PC-9 (cell line): ENCODE results near the gene TTC4. TPM values are rescaled to one million over a fixed set of nuclear protein-coding genes. Genes with fewer than 3 reads are reported as not detected.

Source experiments
- BruUV-seq: library from RNA; stranded (reverse); fragments of 400-500 nt; replicated peaks from 2 replicates; lab custom pipeline; 2021; lab: Mats Ljungman, UMichigan
- CTCF ChIA-PET: fragments of 300-600 bp; sonication (Branson Sonifier 250); formaldehyde crosslinking; loops from one replicate; lab custom pipeline; 2022; ENCODE audit warnings: antibody characterized with exemption; lab: Charles Lee
- POLR2A ChIA-PET: fragments of 300-600 bp; sonication (Branson Sonifier 250); formaldehyde crosslinking; loops from one replicate; lab custom pipeline; 2022; ENCODE audit warnings: antibody characterized with exemption; ENCODE audit not compliant: unreplicated experiment; lab: Charles Lee
- DNase-seq, 2 experiments: peaks; one replicate each; pipeline versions ENCODE4 v3.0.0 to v3.0.0-alpha.2; 2015 to 2022; ENCODE audit warnings: mixed read lengths in 1 of 2
- H2AFZ ChIP-seq: fragments of 200-600 bp; sonication (generic); 2 replicates; pipeline ENCODE4 v1.8.1; 2017; ENCODE audit warnings: antibody characterized with exemption
- H3F3A ChIP-seq: fragments of 200-600 bp; sonication (generic); 2 replicates; pipeline ENCODE4 v1.8.1; 2017; ENCODE audit warnings: antibody characterized with exemption, mild to moderate bottlenecking, low read depth; ENCODE audit not compliant: insufficient read depth
- H3K27ac ChIP-seq: fragments of 200-600 bp; sonication (generic); 2 replicates; pipeline ENCODE4 v1.6.1; 2016; ENCODE audit warnings: mixed run types
- H3K27me3 ChIP-seq: fragments of 200-600 bp; sonication (generic); 2 replicates; pipeline ENCODE4 v1.6.1; 2016; ENCODE audit warnings: low read depth, mixed run types; ENCODE audit not compliant: insufficient read depth
- H3K36me3 ChIP-seq: fragments of 200-600 bp; sonication (generic); 2 replicates; pipeline ENCODE4 v1.6.1; 2016; ENCODE audit warnings: low read depth, mixed run types
- H3K4me1 ChIP-seq: fragments of 200-600 bp; sonication (generic); replicated peaks from 2 replicates; pipeline ENCODE4 v1.6.1; 2016; ENCODE audit warnings: mixed run types; ENCODE audit not compliant: insufficient read depth
- H3K4me2 ChIP-seq: fragments of 200-600 bp; sonication (generic); 2 replicates; pipeline ENCODE4 v1.6.1; 2017; ENCODE audit warnings: mixed run types
- H3K4me3 ChIP-seq: fragments of 200-600 bp; sonication (generic); 2 replicates; pipeline ENCODE4 v1.6.1; 2016; ENCODE audit warnings: mixed run types
- H3K79me2 ChIP-seq: fragments of 200-600 bp; sonication (generic); 2 replicates; pipeline ENCODE4 v1.6.1; 2017; ENCODE audit warnings: low read depth, mixed run types
- H3K9me2 ChIP-seq: fragments of 200-600 bp; sonication (generic); 2 replicates; pipeline ENCODE4 v1.8.1; 2017; ENCODE audit warnings: mild to moderate bottlenecking; ENCODE audit not compliant: insufficient read depth
- H3K9me3 ChIP-seq: fragments of 200-600 bp; sonication (generic); 2 replicates; pipeline ENCODE4 v1.8.1; 2016; ENCODE audit warnings: low read depth; ENCODE audit not compliant: insufficient read depth
- H4K20me1 ChIP-seq: fragments of 200-600 bp; sonication (generic); 2 replicates; pipeline ENCODE4 v1.8.1; 2017; ENCODE audit not compliant: insufficient read depth
- CTCF ChIP-seq: fragments of 200-600 bp; sonication (generic); conservative IDR thresholded peaks from 2 replicates; pipeline ENCODE4 v1.6.1; 2017; ENCODE audit warnings: mixed run types, antibody characterized with exemption, mild to moderate bottlenecking, moderate library complexity
- EZH2 ChIP-seq: fragments of 200-600 bp; sonication (generic); IDR thresholded peaks from 2 replicates; pipeline ENCODE4 v1.8.0; 2017; ENCODE audit warnings: antibody characterized with exemption, low read depth
- intact Hi-C: fragments of 100-400 bp; cut with micrococcal nuclease; formaldehyde crosslinking; loops from one replicate; pipeline ENCODE4 v1.10.0; 2022; ENCODE audit not compliant: unreplicated experiment
- total RNA-seq: library from RNA; stranded (reverse); gene quantifications from 2 replicates; pipeline ENCODE4 v1.2.3, GENCODE V29; 2021

TTC4 gene
- total RNA-seq, 1 experiment from 2014 or later, result 31.5 TPM

DNA sequence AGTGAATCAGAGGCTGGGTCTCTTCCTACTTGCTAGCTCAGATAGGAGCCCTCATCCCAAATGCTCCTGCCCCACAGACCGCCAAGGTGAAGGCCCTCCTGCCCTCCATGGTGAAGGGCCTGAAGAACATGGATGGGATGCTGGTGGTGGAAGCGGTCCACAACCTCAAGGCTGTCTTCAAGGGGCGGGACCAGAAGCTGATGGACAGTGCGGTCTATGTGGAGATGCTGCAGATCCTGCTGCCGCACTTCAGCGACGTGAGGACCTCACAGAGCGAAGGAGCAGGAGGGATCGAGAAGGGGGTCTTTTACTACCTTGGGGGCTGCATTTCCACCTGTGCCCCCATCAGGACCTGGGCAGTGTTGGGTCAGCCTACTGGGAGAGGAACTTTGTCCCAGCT is 14.6 kb upstream of the TTC4 start:
- TF ChIP-seq CTCF, result no peak
- Histone ChIP-seq H3K9me3 (no peaks in the 10 kb centered on the region), H3K27ac (no peak overlapping the region), H3K9me2 (no peaks in the 10 kb centered on the region), H3K4me1 (no peaks in the 10 kb centered on the region), H2AFZ (no peak overlapping the region), H3F3A (no peaks in the 10 kb centered on the region), H3K4me3 (no peak overlapping the region), H4K20me1 (no peaks in the 10 kb centered on the region), H3K36me3 (no peaks in the 10 kb centered on the region), H3K79me2 (no peaks in the 10 kb centered on the region), H3K27me3 (peaks cover 60% of the 10 kb centered on the region), H3K4me2 (no peak overlapping the region)
- ChIA-PET POLR2A (no interaction called here), CTCF (no interaction called here)
- no TSS peak for BruUV-seq
- DNase-seq, result no peak
- intact Hi-C loops, result no loop called here

DNA sequence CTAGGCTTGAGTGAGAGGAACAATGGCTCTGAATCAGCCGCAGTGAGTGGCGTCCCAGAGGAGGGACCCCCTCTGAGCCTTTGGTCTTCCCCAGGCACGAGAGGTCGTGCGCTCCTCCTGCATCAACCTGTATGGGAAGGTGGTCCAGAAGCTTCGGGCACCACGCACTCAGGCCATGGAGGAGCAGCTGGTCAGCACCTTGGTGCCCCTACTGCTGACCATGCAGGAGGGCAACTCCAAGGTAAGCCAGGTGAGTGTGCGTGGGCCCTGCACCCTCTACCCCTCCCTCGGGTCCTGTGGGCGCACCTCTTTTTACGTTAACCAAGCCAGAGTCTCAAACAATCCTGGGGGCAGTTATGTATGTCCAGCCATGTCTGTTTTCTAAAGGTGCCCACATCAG is 13.7 kb upstream of the TTC4 start:
- Histone ChIP-seq H3F3A (no peaks in the 10 kb centered on the region), H3K4me1 (no peaks in the 10 kb centered on the region), H3K27ac (no peak overlapping the region), H3K4me2 (no peak overlapping the region), H3K4me3 (no peak overlapping the region), H3K79me2 (no peaks in the 10 kb centered on the region), H3K9me2 (no peaks in the 10 kb centered on the region), H3K9me3 (no peaks in the 10 kb centered on the region), H3K36me3 (no peaks in the 10 kb centered on the region), H4K20me1 (no peaks in the 10 kb centered on the region), H3K27me3 (peaks cover 59% of the 10 kb centered on the region), H2AFZ (no peak overlapping the region)
- intact Hi-C loops, result no loop called here
- TF ChIP-seq CTCF, result no peak
- no peak for TF ChIP-seq EZH2
- DNase-seq, result no peak
- ChIA-PET CTCF (no interaction called here), POLR2A (no interaction called here)
- BruUV-seq, result no TSS peak

GRCh38 chr1:54703471-54703870 is 12.2 kb upstream of the TTC4 start:
- ChIA-PET POLR2A (no interaction called here), CTCF (no interaction called here)
- no peak overlapping the region for H2AFZ ChIP-seq

More at GRCh38 chr1:54703471-54703870, 12.2 kb upstream of the TTC4 start:
- H3K27ac ChIP-seq, result no peak overlapping the region
- H3F3A ChIP-seq, result no peaks in the 10 kb centered on the region
- DNase-seq, result no peak
- no peaks in the 10 kb centered on the region for H3K79me2 ChIP-seq
- no peaks in the 10 kb centered on the region for H3K9me3 ChIP-seq
- no peaks in the 10 kb centered on the region for H4K20me1 ChIP-seq
- TF ChIP-seq EZH2, result no peak
- TF ChIP-seq CTCF, result no peak
- no peak overlapping the region for H3K4me2 ChIP-seq
- no peaks in the 10 kb centered on the region for H3K4me1 ChIP-seq
- H3K27me3 ChIP-seq, result peaks cover 58% of the 10 kb centered on the region
- H3K4me3 ChIP-seq, result no peak overlapping the region
- intact Hi-C loops, result no loop called here
- no peaks in the 10 kb centered on the region for H3K36me3 ChIP-seq
- no peaks in the 10 kb centered on the region for H3K9me2 ChIP-seq
- no TSS peak for BruUV-seq
